GM19372 (cell line): Measurements from ENCODE around the gene PKP2.

Experiments used
- ATAC-seq: cut with Tn5 transposase; IDR thresholded peaks from one replicate; pipeline ENCODE4 v1.9.1; 2021; ENCODE audit warnings: mild to moderate bottlenecking, low read depth, moderate library complexity; ENCODE audit not compliant: unreplicated experiment

PKP2 gene

DNA sequence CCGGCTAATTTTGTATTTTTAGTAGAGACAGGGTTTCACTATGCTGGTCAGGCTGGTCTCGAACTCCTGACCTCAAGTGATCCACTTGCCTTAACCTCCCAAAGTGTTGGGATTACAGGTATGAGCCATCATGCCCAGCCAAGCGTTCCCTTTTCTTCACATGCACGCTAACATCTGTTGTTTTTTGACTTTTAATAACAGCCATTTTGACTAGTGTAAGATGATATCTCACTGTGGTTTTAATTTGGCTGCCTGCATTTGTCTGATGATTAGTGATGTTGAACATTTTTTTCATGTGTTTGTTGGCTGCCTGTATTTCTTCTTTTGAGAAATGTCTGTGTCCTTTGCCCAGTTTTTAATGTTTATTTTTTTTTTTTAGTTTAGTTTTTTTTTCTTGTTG lies 130.7 kb downstream of the PKP2 start:
- no peak for ATAC-seq

DNA sequence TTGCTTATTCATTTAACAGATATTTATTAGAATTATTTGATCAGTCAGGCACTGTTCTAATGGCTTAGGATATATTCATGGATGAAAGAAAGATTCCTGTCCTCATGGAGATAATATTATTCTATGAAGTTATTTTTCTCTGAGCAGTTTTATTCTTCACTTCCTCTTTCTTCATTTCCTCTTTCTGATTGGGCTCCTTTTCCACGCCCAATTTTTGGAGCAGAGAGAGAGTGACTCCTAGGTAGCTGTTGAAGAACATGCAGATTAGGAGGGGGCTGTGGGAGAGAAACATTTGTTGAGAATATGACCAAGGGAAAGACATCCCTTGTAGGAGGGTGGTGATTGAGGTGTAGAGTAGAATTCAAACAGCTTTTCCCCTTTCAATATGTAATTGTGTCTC lies 134.9 kb downstream of the PKP2 start:
- no peak for ATAC-seq

DNA sequence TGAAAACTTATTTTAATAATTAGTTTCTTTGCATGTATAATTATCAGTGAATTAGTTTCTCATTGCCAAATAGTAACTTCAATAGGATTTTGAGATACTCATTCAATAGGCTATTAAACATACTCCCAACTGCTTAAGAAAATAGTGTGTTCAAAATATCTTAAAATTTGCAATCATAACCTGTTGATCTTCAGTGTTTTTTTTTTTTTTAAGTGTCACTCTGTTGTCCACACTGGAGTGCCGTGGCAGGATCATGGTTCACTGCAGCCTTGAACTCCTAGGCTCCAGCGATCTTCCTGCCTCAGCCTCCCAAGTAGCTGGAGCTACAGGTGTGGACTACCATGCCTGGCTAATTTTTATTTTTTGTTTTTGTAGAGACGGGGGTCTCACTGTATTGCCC lies 139.4 kb downstream of the PKP2 start:
- no peak for ATAC-seq

DNA sequence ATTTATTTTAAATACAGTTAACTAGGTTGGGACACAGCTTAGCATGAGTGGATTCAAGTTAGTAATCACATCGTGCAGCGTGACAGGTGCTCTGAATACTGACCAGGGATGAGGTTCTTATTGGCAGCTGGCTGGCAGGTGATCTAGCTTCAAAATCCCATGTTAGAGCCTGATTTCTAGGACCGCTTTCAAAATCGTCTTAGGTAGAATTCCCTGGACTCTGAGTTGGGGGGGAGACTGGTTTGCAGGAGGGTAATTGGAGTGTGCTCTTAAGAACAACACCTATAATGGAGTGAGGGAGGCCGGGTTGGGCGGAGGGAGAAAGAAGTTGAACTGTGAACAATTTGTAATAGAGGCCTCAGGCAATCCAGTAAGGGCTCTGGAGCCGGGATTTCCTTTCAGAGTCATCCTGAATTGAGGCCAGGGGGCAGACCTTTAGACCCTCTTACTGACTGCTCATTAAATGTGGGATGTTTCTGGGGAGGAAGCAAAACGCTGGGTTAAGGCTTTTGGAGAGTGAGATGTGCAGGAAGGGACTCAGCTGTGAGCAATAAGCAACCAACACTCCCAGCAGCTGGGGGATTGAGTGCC lies 140.0 kb downstream of the PKP2 start:
- no peak for ATAC-seq

DNA sequence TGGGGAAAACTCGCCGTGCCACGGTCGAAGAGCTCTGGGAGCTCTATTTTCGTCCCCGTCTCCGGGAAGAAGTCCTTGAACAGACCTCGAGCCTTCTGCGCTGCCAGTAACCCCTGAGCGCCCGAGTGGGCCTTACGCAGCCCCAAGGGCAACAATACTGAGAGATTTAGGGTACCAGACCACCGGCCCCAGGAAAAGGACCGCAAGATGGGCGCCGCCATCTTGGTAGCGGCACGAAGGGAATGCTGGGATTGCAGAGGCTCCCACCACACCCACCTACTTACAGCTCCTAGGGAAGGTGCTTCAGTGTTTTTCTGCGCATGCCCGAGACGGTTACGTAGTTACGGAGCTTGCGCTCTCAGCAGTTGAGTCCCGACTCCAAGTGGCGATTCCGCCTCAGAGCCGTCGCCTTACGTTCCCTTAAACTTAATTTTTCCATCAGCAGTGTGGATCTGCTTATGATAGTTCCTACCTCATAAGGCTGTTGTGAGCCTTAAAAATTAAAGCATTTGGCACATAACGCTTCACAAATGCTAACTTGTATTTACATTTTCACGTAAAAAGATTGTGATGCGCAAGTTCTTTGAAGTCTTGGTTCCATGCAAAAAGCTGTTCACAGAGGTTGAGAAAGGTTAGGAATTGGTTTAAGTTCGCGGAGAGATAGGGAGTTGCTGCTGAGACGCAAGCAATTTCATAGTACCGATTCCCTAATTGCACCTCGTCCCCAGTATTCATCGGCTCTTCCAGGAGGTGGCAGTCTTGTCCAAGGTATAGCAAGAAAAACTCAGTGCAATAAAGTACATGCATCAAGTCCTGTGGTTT lies 140.7 kb downstream of the PKP2 start, which contains the start of gene YARS2:
Gene YARS2, minus strand, starts transcription at position 244 of the 822 bp plus-strand sequence. Its CDS starts 23 bp downstream, at position 221.
- ATAC-seq = peak; percentile 76

DNA sequence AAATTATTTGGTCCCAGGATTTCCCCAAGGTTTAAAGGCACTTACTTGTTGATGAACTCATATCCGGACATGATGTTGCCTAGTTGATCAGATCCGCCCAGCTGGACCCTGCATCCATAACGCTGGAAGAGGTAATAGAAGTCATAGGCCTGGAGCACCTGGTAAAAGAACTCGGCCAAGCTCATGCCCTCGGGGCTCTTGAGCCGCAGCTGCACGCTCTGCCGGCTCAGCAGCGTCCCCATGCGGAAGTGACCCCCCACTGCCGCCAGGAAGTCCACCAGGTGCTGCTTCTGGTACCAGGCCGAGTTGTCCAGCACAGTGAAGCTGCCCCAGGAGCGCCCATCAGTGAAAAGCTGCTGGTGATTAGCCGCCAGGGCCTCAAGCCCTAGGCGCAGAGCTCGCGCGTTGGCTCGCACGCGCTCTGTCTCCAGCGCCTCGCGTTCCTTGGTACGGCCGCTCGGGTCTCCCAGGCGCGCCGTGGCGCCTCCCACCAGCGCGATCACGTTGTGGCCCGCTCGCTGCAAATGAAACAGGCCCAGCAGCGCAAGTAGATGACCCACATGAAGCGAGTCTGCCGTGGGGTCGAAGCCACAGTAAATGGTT lies 141.4 kb downstream of the PKP2 start:
- peak; percentile 66 for ATAC-seq

DNA sequence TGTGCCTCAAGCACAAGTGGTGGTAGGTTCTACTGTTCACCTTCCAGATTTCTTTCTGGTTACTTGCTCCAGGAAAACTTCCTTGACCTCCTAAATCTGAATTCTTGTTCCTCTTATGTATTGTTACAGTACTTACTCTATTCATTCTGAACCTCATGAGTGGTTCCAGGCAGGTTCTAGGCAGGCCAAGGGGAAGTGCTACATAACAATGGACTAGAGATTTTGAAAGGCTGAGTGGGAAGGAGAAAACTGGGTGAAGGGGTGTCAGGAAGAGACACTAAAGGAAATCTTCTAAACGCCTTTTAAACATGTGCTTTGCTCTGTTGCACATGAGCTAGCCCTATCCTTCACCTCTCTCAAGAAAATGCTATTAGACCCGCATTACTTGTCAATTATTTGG lies 142.5 kb downstream of the PKP2 start:
- no peak for ATAC-seq

DNA sequence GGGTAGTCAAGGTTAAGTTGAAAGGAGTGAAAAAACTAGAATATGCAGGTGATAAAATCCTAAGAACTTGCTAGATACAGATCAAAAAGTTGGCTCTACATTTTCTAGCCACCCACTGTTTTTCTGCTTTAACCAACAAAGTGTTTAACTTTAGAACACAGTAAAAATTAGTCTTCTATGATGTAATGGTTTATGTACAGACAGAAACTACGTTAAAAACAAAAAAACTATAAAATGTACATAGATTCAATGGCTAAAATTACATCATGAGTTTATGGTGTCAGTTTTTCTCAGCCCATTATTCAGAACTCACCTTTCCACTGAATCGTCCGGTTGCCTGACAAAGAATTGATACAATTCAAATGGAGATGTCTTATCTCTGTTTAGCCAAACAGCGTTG lies 143.0 kb downstream of the PKP2 start:
- ATAC-seq = no peak

DNA sequence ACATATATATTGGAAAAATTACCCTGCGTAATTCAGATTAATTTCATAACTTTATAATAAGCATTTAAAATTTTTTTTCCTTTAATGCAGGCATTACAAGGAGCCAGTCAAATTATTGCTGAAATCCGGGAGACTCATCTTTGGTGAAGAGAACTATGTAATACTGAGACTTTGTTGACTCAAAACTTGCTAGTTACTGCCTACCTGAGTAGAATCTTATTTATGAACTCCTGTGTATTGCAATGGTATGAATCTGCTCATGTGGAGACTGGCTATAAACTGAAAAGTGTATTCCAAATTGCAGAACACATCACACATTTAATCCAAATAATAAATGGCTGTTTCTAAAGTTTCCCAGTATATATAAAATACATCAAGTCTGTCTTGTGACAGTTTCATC lies 153.3 kb downstream of the PKP2 start:
- ATAC-seq = no peak

DNA sequence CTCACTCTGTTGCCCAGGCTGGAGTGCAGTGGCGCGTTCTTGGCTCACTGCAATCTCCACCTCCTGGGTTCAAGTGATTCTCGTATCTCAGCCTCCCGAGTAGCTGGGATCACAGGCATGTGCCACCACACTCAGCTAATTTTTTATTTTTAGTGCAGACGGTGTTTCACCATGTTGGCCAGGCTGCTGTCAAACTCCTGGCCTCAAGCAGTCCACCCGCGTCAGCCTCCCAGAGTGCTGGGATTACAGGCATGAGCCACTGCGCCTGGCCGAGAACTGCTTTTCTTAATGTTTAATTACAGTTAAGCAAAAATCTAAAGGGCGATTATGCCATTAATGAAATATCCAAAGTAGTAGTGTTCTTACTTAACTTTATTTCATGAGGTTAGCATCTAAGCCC lies 154.4 kb downstream of the PKP2 start:
- no peak for ATAC-seq
